Lower lobe of right lung (tissue), 2 donors: ENCODE measurements around the gene ANOS1. TPM values are rescaled to one million over a fixed set of nuclear protein-coding genes. Genes with fewer than 3 reads are reported as not detected.
A peak's percentile ranks its signal among the peaks of the same experiment; 100 is the strongest.

Experiments used
- ATAC-seq, 2 donors: fragments of 200-7000 bp; cut with Tn5 transposase; one replicate each; pipeline ENCODE4 v1.9.1; 2020 to 2022; ENCODE audit warnings: mild to moderate bottlenecking in 2 of 2, moderate library complexity in 2 of 2
- DNase-seq: peaks from one replicate; pipeline ENCODE4 v3.0.0-alpha.2; 2020
- H3K27ac ChIP-seq: fragments of 200-600 bp; one replicate; pipeline ENCODE4 v1.8.0; 2022
- H3K27me3 ChIP-seq: fragments of 200-600 bp; one replicate; pipeline ENCODE4 v1.8.0; 2022; ENCODE audit warnings: low read depth
- H3K36me3 ChIP-seq: fragments of 200-600 bp; one replicate; pipeline ENCODE4 v1.8.0; 2022; ENCODE audit warnings: mild to moderate bottlenecking
- H3K4me1 ChIP-seq: fragments of 200-600 bp; one replicate; pipeline ENCODE4 v1.8.0; 2022
- H3K4me3 ChIP-seq: fragments of 200-600 bp; one replicate; pipeline ENCODE4 v1.8.0; 2022; ENCODE audit warnings: mild to moderate bottlenecking
- H3K9me3 ChIP-seq: fragments of 200-600 bp; one replicate; pipeline ENCODE4 v1.8.0; 2022
- CTCF ChIP-seq: fragments of 200-600 bp; IDR thresholded peaks from one replicate; pipeline ENCODE4 v1.8.0; 2022; ENCODE audit warnings: antibody characterized with exemption, mild to moderate bottlenecking
- intact Hi-C: fragments of 100-400 bp; cut with DNase I; formaldehyde crosslinking; loops from one replicate; pipeline ENCODE4 v1.11.0; 2022
- total RNA-seq: library from RNA; stranded (reverse); fragmentation: NEBNext Ultra II Directional; extraction: Animal tissue kit (Norgen Biotek cat#: 25700); gene quantifications from one replicate; pipeline ENCODE4 v1.2.1, GENCODE V29; 2021
- donor health status: DM: no; HTN: yes; CAD: no; lungs with severe emphysema.

Gene ANOS1
- total RNA-seq, 1 donor from 2014 or later: 46.2 TPM

DNA sequence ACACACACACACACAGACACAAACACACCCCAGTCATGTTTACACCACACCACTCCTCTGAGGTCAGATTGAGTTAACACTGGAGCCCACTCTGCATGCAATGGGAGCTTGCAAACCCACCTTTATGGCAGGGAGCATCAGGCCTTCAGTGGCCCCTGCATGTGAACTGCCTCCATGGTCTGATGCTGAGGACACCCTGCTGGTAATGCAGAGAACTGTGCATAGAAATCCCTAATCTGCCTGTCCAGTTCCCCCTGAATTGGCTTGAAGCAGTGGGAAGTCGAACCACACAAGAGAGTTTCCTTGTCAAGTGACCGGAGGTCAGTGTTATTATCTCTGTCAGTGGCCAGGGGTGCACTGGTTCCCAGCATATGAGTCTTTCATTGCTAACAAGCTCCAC lies 59.8 kb downstream of the ANOS1 start:
- no peaks in the 10 kb centered on the region for H3K27me3 ChIP-seq
- no peak overlapping the region for H3K27ac ChIP-seq
- intact Hi-C loops: no loop called here
- no peaks in the 10 kb centered on the region for H3K9me3 ChIP-seq
- H3K36me3 ChIP-seq: no peaks in the 10 kb centered on the region
- H3K4me3 ChIP-seq: no peak overlapping the region
- H3K4me1 ChIP-seq: no peaks in the 10 kb centered on the region
- no peak for TF ChIP-seq CTCF
- ATAC-seq (no peak), DNase-seq (no peak)

- Histone ChIP-seq H3K36me3 (no peaks in the 10 kb centered on the region), H3K4me1 (no peaks in the 10 kb centered on the region), H3K27ac (no peak overlapping the region), H3K27me3 (no peaks in the 10 kb centered on the region), H3K9me3 (no peaks in the 10 kb centered on the region), H3K4me3 (no peak overlapping the region)
- TF ChIP-seq CTCF: no peak
- peak in 1 of 2 donors; percentile 57 for ATAC-seq
- DNase-seq: peak; percentile 51
- intact Hi-C loops: no loop called here
Observed at GRCh38 chrX:8668813-8669212, 63.1 kb downstream of the ANOS1 start.

GRCh38 chrX:8663325-8663724 lies 68.6 kb downstream of the ANOS1 start:
- no peak overlapping the region for H3K27ac ChIP-seq
- H3K4me3 ChIP-seq: no peak overlapping the region
- H3K36me3 ChIP-seq: no peaks in the 10 kb centered on the region
- no peak for TF ChIP-seq CTCF
- intact Hi-C loops: no loop called here
- no peaks in the 10 kb centered on the region for H3K9me3 ChIP-seq
- H3K27me3 ChIP-seq: no peaks in the 10 kb centered on the region
- ATAC-seq (no peak), DNase-seq (no peak)
- H3K4me1 ChIP-seq: no peaks in the 10 kb centered on the region

- Histone ChIP-seq H3K36me3 (no peaks in the 10 kb centered on the region), H3K4me3 (no peak overlapping the region), H3K27ac (no peak overlapping the region), H3K4me1 (no peaks in the 10 kb centered on the region), H3K27me3 (no peaks in the 10 kb centered on the region), H3K9me3 (no peaks in the 10 kb centered on the region)
- no peak for DNase-seq
- ATAC-seq: no peak
- intact Hi-C loops: no loop called here
- TF ChIP-seq CTCF: no peak
Observed at GRCh38 chrX:8657883-8658282, 74.1 kb downstream of the ANOS1 start.

- Histone ChIP-seq H3K9me3 (no peaks in the 10 kb centered on the region), H3K36me3 (no peaks in the 10 kb centered on the region), H3K27ac (no peak overlapping the region), H3K4me3 (no peak overlapping the region), H3K27me3 (no peaks in the 10 kb centered on the region), H3K4me1 (no peaks in the 10 kb centered on the region)
- ATAC-seq (no peak), DNase-seq (no peak)
- TF ChIP-seq CTCF: no peak
- intact Hi-C loops: no loop called here
Observed at GRCh38 chrX:8653956-8654355, 78.0 kb downstream of the ANOS1 start.

DNA sequence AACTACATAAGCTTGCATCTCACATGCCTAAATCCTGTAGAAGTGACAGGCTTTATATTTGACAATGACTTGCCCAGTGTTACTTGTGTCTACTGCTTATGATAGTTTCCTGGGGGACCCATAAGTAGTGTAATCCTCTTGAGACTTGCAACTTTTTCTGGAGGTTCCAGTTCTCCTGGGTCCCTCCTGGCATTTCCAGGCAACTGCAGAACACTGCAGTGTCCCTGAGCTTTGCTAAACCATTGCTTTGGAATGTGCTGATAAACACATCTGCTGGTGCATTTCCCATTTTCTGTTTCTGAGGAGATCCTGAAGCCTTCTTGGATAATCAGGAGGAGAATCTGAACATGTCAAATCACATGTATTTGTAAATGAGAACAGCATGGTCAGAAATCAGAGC lies 82.0 kb downstream of the ANOS1 start:
- Histone ChIP-seq H3K27ac (no peak overlapping the region), H3K9me3 (no peaks in the 10 kb centered on the region), H3K4me3 (no peak overlapping the region), H3K27me3 (no peaks in the 10 kb centered on the region), H3K4me1 (no peaks in the 10 kb centered on the region), H3K36me3 (no peaks in the 10 kb centered on the region)
- no peak for TF ChIP-seq CTCF
- ATAC-seq: no peak
- DNase-seq: no peak
- intact Hi-C loops: no loop called here
